Measurements from ENCODE around the gene CALR3. TPM values are rescaled to one million over a fixed set of nuclear protein-coding genes. Genes with fewer than 3 reads are reported as not detected.
"Not testable (repeated sequence)": the region's sequence is repeated elsewhere in the genome, so short reads cannot be mapped to it uniquely, and the experiment has no call there.

The CALR3 gene
- total RNA-seq, 4 donors from 2014 or later = not detected

GRCh38 chr19:16516923-16517610, 21.1 kb upstream of the CALR3 start:
- TF ChIP-seq EP300 (IDR thresholded peaks at IDR 0.05) = no peak
- no peak for TF ChIP-seq CTCF (IDR thresholded peaks at IDR 0.05)
- TF ChIP-seq POLR2A (IDR thresholded peaks at IDR 0.05) = no peak
- Histone ChIP-seq H3K4me1 (no peaks in the 10 kb centered on the region), H3K9me3 (no peaks in the 10 kb centered on the region), H3K36me3 (peaks cover 5 to 99% (median 27%) of the 10 kb centered on the region in 3 donors), H3K27me3 (no peaks in the 10 kb centered on the region), H3K4me3 (no peak overlapping the region), H3K27ac (no peak overlapping the region)
- no peak for DNase-seq (ENCODE audit: low spot score in 2 of 2)
- WGBS, 2 donors = 85 to 87% methylated on average over 14 of the region's 14 CpGs

- no peak overlapping the region for H3K4me3 ChIP-seq
- H3K27ac ChIP-seq = no peak overlapping the region
- H3K4me1 ChIP-seq = no peaks in the 10 kb centered on the region
- H3K27me3 ChIP-seq = no peaks in the 10 kb centered on the region
- TF ChIP-seq CTCF (IDR thresholded peaks at IDR 0.05) = no peak
- no peak for TF ChIP-seq POLR2A (IDR thresholded peaks at IDR 0.05)
- TF ChIP-seq EP300 (IDR thresholded peaks at IDR 0.05) = no peak
- H3K9me3 ChIP-seq = no peaks in the 10 kb centered on the region
- no peak for DNase-seq (ENCODE audit: low spot score in 2 of 2)
- WGBS, 2 donors = 88 to 89% methylated on average over 15 of the region's 15 CpGs
- peaks cover 5 to 94% (median 23%) of the 10 kb centered on the region in 3 donors for H3K36me3 ChIP-seq
Measured at GRCh38 chr19:16516381-16516780, 20.4 kb upstream of the CALR3 start.

GRCh38 chr19:16514383-16515019, 18.5 kb upstream of the CALR3 start:
- H3K36me3 ChIP-seq = peaks cover 3 to 88% (median 9%) of the 10 kb centered on the region in 3 donors
- no peaks in the 10 kb centered on the region for H3K9me3 ChIP-seq
- TF ChIP-seq POLR2A (IDR thresholded peaks at IDR 0.05) = no peak
- no peak for TF ChIP-seq CTCF (IDR thresholded peaks at IDR 0.05)
- TF ChIP-seq EP300 (IDR thresholded peaks at IDR 0.05) = no peak
- no peak for DNase-seq (ENCODE audit: low spot score in 2 of 2)
- no peak overlapping the region for H3K4me3 ChIP-seq
- 87 to 91% methylated on average over 15 to 18 of the region's 24 CpGs for WGBS, 2 donors
- H3K27me3 ChIP-seq = no peaks in the 10 kb centered on the region
- peaks cover 0 to 14% (median 8%) of the 10 kb centered on the region in 4 donors for H3K4me1 ChIP-seq
- H3K27ac ChIP-seq = no peak overlapping the region

GRCh38 chr19:16512611-16513010, 16.6 kb upstream of the CALR3 start:
- WGBS, 2 donors = 92 to 93% methylated on average over 10 of the region's 10 CpGs
- not testable (repeated sequence) for DNase-seq (ENCODE audit: low spot score in 2 of 2); H3K27me3 ChIP-seq; H3K27ac ChIP-seq; H3K9me3 ChIP-seq; H3K4me3 ChIP-seq
- Histone ChIP-seq H3K4me1 (peaks cover 0 to 24% (median 8%) of the 10 kb centered on the region in 4 donors), H3K36me3 (peaks cover 0 to 75% (median 5%) of the 10 kb centered on the region in 3 donors)

- peaks cover 0 to 24% (median 8%) of the 10 kb centered on the region in 4 donors for H3K4me1 ChIP-seq
- DNase-seq (ENCODE audit: low spot score in 2 of 2) = peak; percentile 68 to 71
- H3K4me3 ChIP-seq = peak overlapping the region in 1 of 4 donors; percentile 0
- H3K9me3 ChIP-seq = no peaks in the 10 kb centered on the region
- 50% methylated on average over 28 of the region's 28 CpGs for WGBS, 2 donors
- TF ChIP-seq EP300 (IDR thresholded peaks at IDR 0.05) = peak in 1 of 2 donors; percentile 64
- no peak for TF ChIP-seq CTCF (IDR thresholded peaks at IDR 0.05)
- peaks cover 0 to 69% (median 2%) of the 10 kb centered on the region in 3 donors for H3K36me3 ChIP-seq
- peak overlapping the region; percentile 71 to 83 (median 78) for H3K27ac ChIP-seq
- no peaks in the 10 kb centered on the region for H3K27me3 ChIP-seq
Measured at GRCh38 chr19:16509141-16510061, 13.4 kb upstream of the CALR3 start.
